CD4-positive, CD25-positive, alpha-beta regulatory T cell (primary cell): ENCODE results near the gene USP7. TPM values are rescaled to one million over a fixed set of nuclear protein-coding genes. Genes with fewer than 3 reads are reported as not detected.

Source experiments
- ATAC-seq, 2 donors: fragments of 150-1000 bp; cut with Tn5 transposase; one replicate each; pipeline ENCODE4 v1.10.0; 2021; ENCODE audit warnings: low read depth in 2 of 2, moderate number of reproducible peaks in 2 of 2, moderate library complexity in 1 of 2
- DNase-seq, 3 donors: peaks; one replicate each; pipeline versions ENCODE4 v3.0.0 to v3.0.0-alpha.2; 2012 to 2022; ENCODE audit warnings: mixed read lengths in 1 of 3
- H3K27ac ChIP-seq: one replicate; pipeline ENCODE4 v1.7.0; 2013; ENCODE audit warnings: mild to moderate bottlenecking, low read length; ENCODE audit not compliant: insufficient read depth, poor library complexity, severe bottlenecking
- H3K27me3 ChIP-seq: one replicate; pipeline ENCODE4 v1.7.0; 2013; ENCODE audit warnings: low read length; ENCODE audit not compliant: control insufficient read depth, insufficient read depth
- H3K36me3 ChIP-seq: one replicate; pipeline ENCODE4 v1.7.0; 2013; ENCODE audit warnings: mild to moderate bottlenecking, low read length, moderate library complexity; ENCODE audit not compliant: control insufficient read depth, insufficient read depth
- H3K4me1 ChIP-seq: 2 replicates; pipeline ENCODE4 v1.7.0; 2013; ENCODE audit warnings: mild to moderate bottlenecking, low read length; ENCODE audit not compliant: insufficient read depth, control insufficient read depth, poor library complexity, severe bottlenecking
- H3K4me3 ChIP-seq: one replicate; pipeline ENCODE4 v1.7.0; 2013; ENCODE audit warnings: low read depth, mild to moderate bottlenecking, low read length, moderate library complexity
- H3K9me3 ChIP-seq, 2 experiments: 1 replicate in 1 of 2; 2 replicates in 1 of 2; pipeline ENCODE4 v1.7.0; 2013; ENCODE audit warnings: low read length in 2 of 2, mild to moderate bottlenecking in 1 of 2, moderate library complexity in 1 of 2; ENCODE audit not compliant: control insufficient read depth in 2 of 2
- H3K27ac Mint-ChIP-seq, 3 donors: one replicate each; pipeline ENCODE4 v1.8.0; 2020 to 2022; ENCODE audit warnings: mild to moderate bottlenecking in 3 of 3, mixed read lengths in 3 of 3, moderate library complexity in 2 of 3
- H3K27me3 Mint-ChIP-seq: one replicate; pipeline ENCODE4 v1.8.0; 2022; ENCODE audit warnings: mild to moderate bottlenecking, mixed read lengths
- H3K36me3 Mint-ChIP-seq: one replicate; pipeline ENCODE4 v1.8.0; 2020; ENCODE audit warnings: mixed read lengths
- H3K4me1 Mint-ChIP-seq, 4 donors: one replicate each; pipeline ENCODE4 v1.8.0; 2020 to 2022; ENCODE audit warnings: mixed read lengths in 4 of 4, mild to moderate bottlenecking in 1 of 4
- H3K4me3 Mint-ChIP-seq, 4 donors: one replicate each; pipeline ENCODE4 v1.8.0; 2020 to 2022; ENCODE audit warnings: mild to moderate bottlenecking in 4 of 4, mixed read lengths in 4 of 4, moderate library complexity in 3 of 4
- H3K9me3 Mint-ChIP-seq, 7 donors: one replicate each; pipeline ENCODE4 v1.8.0; 2020 to 2022; ENCODE audit warnings: mixed read lengths in 7 of 7, mild to moderate bottlenecking in 3 of 7, moderate library complexity in 2 of 7
- polyA plus RNA-seq, 4 donors: library from polyadenylated mRNA; unstranded; fragments of 300-500 nt; fragmentation: Illumina TruSeq; gene quantifications; one replicate each; pipeline ENCODE4 v1.2.3, GENCODE V29; 2021
- total RNA-seq: library from RNA; stranded (reverse); gene quantifications from one replicate; pipeline ENCODE4 v1.2.3, GENCODE V29; 2022

Gene USP7
- total and polyA plus RNA-seq, 5 donors from 2014 or later, result 6.8 to 296 (median 7.1) TPM

DNA sequence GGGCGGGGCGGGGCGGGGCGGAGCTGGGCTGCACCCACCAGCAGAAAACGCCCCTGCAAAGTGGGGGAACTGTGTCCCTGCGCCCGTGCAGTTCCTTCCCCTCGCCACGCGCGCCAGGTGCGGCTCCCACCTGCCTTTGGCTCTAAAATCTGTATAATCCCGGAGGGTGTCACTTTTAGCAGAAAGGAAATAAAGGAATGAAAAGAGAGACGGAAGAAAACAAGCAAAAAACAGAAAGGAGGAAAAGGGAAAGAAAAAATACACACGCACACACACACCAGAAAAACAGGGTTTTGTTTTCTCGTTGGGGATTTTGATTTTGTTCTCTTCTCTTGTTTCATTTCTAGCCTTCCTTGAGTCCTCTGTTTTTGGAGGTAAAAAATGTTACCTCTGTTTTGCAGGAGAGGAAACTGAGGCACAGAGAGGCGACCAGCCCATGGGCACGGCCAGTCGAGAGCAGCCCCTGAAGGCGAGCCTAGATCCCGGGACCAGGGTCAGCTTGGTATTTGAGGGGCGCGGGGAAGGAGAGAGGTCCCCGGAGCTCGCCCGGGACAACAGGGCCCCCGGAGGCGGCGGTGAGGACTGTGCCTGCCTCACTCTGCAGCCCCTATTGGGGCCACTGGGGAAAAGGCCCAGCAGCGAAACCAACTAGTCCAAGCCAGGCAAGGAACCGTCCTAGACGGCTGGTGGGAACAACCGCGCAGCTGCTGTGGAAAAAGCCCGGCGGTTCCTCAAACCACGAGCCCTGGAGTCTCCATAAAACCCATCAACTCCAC, 94.3 kb downstream of the USP7 start:
- ATAC-seq, result no peak
- H3K36me3 ChIP-seq, result no peaks in the 10 kb centered on the region
- peak overlapping the region; percentile 64 for H3K4me3 ChIP-seq
- peak overlapping the region; percentile 78 to 94 (median 88) for H3K27ac Mint-ChIP-seq
- peak overlapping the region; percentile 47 for H3K27ac ChIP-seq
- no peaks in the 10 kb centered on the region for H3K9me3 ChIP-seq
- no peak for DNase-seq
- H3K9me3 Mint-ChIP-seq, result no peaks in the 10 kb centered on the region
- H3K27me3 ChIP-seq, result no peaks in the 10 kb centered on the region
- peaks cover 43% of the 10 kb centered on the region for H3K4me1 ChIP-seq
- peaks cover 0 to 58% (median 34%) of the 10 kb centered on the region in 4 donors for H3K4me1 Mint-ChIP-seq
- H3K36me3 Mint-ChIP-seq, result no peaks in the 10 kb centered on the region
- no peaks in the 10 kb centered on the region for H3K27me3 Mint-ChIP-seq
- H3K4me3 Mint-ChIP-seq, result peak overlapping the region; percentile 86 to 97 (median 94)

DNA sequence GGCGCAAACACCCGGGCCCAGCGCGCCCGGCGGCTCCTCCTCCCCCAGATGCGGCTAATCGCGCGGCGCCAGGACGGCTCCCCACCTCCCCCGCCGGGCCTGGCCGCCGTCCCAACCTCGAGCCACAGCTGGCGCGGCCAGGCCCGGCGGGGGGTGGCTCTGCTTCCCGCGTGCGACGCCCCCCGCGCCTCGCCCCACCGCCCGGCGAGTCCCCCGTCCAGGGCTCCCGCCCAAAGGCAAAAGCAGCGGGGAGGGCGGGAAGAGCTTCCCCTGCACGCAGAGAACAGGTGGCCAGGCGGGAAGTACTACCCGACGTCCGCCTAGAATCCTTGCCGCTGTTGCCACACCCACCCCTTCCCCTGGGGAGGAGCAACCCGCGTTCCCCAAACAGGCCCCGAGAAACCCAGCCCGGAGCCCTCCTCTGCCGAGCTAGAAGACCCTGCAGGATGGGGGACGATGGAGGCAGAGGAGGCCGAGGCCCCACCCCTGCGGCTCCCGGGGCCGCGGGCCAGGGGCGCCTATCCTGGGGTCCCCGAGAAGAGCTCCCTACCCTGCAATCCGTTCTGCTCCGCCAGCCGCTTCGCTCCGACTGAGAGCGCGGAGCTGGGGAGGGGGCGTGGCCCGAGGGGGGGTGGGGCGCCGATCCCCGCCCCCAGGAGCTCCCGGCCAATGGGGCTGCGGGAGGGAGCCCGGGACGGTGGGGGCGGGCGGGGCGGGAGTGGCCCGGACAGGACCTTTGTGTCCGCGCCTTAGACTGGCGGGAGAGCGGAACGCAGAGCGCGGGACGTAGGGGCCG, 95.1 kb downstream of the USP7 start, which contains the start of gene CARHSP1:
Gene CARHSP1, minus strand, starts transcription at position 591 of the 796 bp plus-strand sequence. CDS start 9,678 bp downstream, outside the sequence.
- H3K4me1 Mint-ChIP-seq, result peaks cover 0 to 60% (median 37%) of the 10 kb centered on the region in 4 donors
- H3K4me3 ChIP-seq, result peak within 1 kb of the TSS; percentile 86

GRCh38 chr16:8867932-8868415, 95.7 kb downstream of the USP7 start:
- ATAC-seq (peak; percentile 44 to 52), DNase-seq (peak in 2 of 3 donors; percentile 74 to 90)
- H3K4me1 Mint-ChIP-seq, result peaks cover 0 to 57% (median 39%) of the 10 kb centered on the region in 4 donors
- peak overlapping the region; percentile 87 to 98 (median 91) for H3K27ac Mint-ChIP-seq
- Histone ChIP-seq H3K27me3 (no peaks in the 10 kb centered on the region), H3K27ac (peak overlapping the region; percentile 72), H3K4me1 (peaks cover 43% of the 10 kb centered on the region), H3K36me3 (no peaks in the 10 kb centered on the region), H3K9me3 (no peaks in the 10 kb centered on the region), H3K4me3 (peak overlapping the region; percentile 86)
- peaks cover 3% of the 10 kb centered on the region for H3K36me3 Mint-ChIP-seq
- H3K9me3 Mint-ChIP-seq, result no peaks in the 10 kb centered on the region
- H3K27me3 Mint-ChIP-seq, result no peaks in the 10 kb centered on the region
- peak overlapping the region; percentile 95 to 97 (median 96) for H3K4me3 Mint-ChIP-seq

More for the DNA sequence above, 95.1 kb downstream of the USP7 start, which contains the start of gene CARHSP1:
- Mint-ChIP-seq H3K9me3 (no peaks in the 10 kb centered on the region), H3K36me3 (peaks cover 3% of the 10 kb centered on the region), H3K4me3 (peak within 1 kb of the TSS; percentile 95 to 97 (median 96)), H3K27ac (peak within 1 kb of the TSS; percentile 87 to 98 (median 91)), H3K27me3 (no peaks in the 10 kb centered on the region)
- no peaks in the 10 kb centered on the region for H3K36me3 ChIP-seq
- peaks cover 43% of the 10 kb centered on the region for H3K4me1 ChIP-seq
- H3K9me3 ChIP-seq, result no peaks in the 10 kb centered on the region
- DNase-seq (peak; percentile 75 to 94 (median 75)), ATAC-seq (peak; percentile 75)
- peak within 1 kb of the TSS; percentile 72 for H3K27ac ChIP-seq
- H3K27me3 ChIP-seq, result no peaks in the 10 kb centered on the region

- Mint-ChIP-seq H3K36me3 (peaks cover 3% of the 10 kb centered on the region), H3K4me1 (peaks cover 0 to 62% (median 44%) of the 10 kb centered on the region in 4 donors), H3K9me3 (no peaks in the 10 kb centered on the region), H3K4me3 (peak overlapping the region; percentile 95 to 97 (median 96)), H3K27ac (peak overlapping the region; percentile 87 to 98 (median 91)), H3K27me3 (no peaks in the 10 kb centered on the region)
- H3K4me3 ChIP-seq, result peak overlapping the region; percentile 86
- peak overlapping the region; percentile 72 for H3K27ac ChIP-seq
- H3K27me3 ChIP-seq, result no peaks in the 10 kb centered on the region
- ATAC-seq (no peak), DNase-seq (peak in 2 of 3 donors; percentile 34 to 52)
- H3K9me3 ChIP-seq, result no peaks in the 10 kb centered on the region
- H3K4me1 ChIP-seq, result peaks cover 43% of the 10 kb centered on the region
- H3K36me3 ChIP-seq, result no peaks in the 10 kb centered on the region
These were observed 96.3 kb downstream of the USP7 start for GRCh38 chr16:8867216-8867931.

DNA sequence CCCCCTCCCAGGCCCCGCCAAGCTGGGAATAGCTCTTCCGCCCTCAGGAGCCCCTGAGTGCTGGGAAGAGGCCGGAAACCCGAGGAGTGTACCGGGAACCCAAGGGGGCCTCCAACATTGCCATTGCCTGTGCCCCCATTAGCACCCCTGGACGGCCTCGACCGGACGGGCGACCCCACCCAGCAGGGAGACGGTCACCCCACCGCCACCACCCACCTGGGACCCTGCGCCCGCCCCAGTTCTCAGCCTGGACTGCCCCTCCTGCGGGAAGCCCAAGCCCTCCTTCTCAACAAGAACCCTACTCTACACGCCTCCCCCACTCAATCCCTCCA, 96.9 kb downstream of the USP7 start:
- Mint-ChIP-seq H3K9me3 (no peaks in the 10 kb centered on the region), H3K27me3 (no peaks in the 10 kb centered on the region), H3K36me3 (peaks cover 3% of the 10 kb centered on the region), H3K27ac (peak overlapping the region; percentile 87 to 98 (median 91)), H3K4me3 (peak overlapping the region; percentile 95 to 97 (median 96)), H3K4me1 (peaks cover 0 to 67% (median 48%) of the 10 kb centered on the region in 4 donors)
- ATAC-seq (no peak), DNase-seq (no peak)
- Histone ChIP-seq H3K4me3 (peak overlapping the region; percentile 86), H3K9me3 (no peaks in the 10 kb centered on the region), H3K27ac (peak overlapping the region; percentile 72), H3K36me3 (no peaks in the 10 kb centered on the region), H3K4me1 (peaks cover 43% of the 10 kb centered on the region), H3K27me3 (no peaks in the 10 kb centered on the region)

DNA sequence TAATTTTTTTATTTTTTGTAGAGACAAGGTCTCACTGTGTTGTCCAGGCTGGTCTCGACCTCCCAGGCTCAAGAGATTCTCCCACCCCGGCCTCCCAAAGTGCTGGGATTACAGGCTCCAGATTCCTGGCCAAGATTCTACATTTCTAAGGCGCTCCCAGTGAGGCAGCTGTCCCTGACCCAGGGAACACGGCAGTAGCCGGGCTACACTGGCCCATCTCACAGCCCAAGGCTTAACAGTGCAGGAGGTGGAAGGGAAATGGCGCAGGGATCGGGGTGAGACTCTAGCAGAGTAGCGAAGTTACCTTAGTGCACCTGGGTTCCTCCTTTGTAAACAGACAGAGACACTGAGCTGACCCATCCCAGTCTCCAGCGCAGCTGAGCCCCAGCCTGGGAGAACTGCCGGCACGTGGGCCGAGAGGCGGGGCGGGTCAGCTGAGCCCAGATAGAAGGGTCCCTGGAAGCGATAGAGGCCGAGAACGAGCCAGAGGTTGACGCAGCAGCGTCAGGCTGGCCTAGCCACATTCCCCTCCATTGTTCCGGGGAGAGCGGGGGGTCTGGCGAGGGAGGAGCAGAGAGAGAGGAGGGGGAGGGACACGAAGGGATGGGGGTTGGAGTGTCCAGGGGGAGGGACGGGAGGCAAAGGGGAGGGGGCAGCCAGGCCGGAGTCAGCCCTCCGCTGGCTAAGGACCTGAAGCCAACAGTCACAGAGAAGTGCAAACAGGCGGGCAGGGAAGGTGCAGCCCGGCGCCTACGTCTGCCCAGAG, 97.4 kb downstream of the USP7 start:
- Histone ChIP-seq H3K27ac (peak overlapping the region; percentile 72), H3K27me3 (no peaks in the 10 kb centered on the region), H3K4me1 (peaks cover 42% of the 10 kb centered on the region), H3K36me3 (no peaks in the 10 kb centered on the region), H3K4me3 (no peak overlapping the region), H3K9me3 (no peaks in the 10 kb centered on the region)
- no peak for ATAC-seq
- DNase-seq, result no peak
- H3K27ac Mint-ChIP-seq, result peak overlapping the region; percentile 49 to 91 (median 60)
- H3K36me3 Mint-ChIP-seq, result peaks cover 3% of the 10 kb centered on the region
- no peaks in the 10 kb centered on the region for H3K27me3 Mint-ChIP-seq
- peak overlapping the region; percentile 82 to 95 (median 86) for H3K4me3 Mint-ChIP-seq
- no peaks in the 10 kb centered on the region for H3K9me3 Mint-ChIP-seq
- peaks cover 0 to 66% (median 48%) of the 10 kb centered on the region in 4 donors for H3K4me1 Mint-ChIP-seq
